Adrenal gland (tissue), 5 donors: ENCODE data around the gene OTOP1.

Source experiments
- CTCF ChIP-seq, 6 experiments: fragments of 450-650 bp in 4 of 6; fragments of 200-600 bp in 2 of 6; sonication (generic) in 1 of 6; IDR thresholded peaks; 1 replicate in 5 of 6; 2 replicates in 1 of 6; pipeline versions ENCODE4 v1.5.1 to v1.8.0; 2016 to 2021; ENCODE audit warnings: antibody characterized with exemption in 6 of 6, mild to moderate bottlenecking in 2 of 6, moderate library complexity in 1 of 6
- POLR2A ChIP-seq, 2 donors: fragments of 450-650 bp; IDR thresholded peaks; one replicate each; pipeline ENCODE4 v1.6.1; 2017; ENCODE audit warnings: antibody characterized with exemption in 2 of 2, mild to moderate bottlenecking in 2 of 2, moderate library complexity in 1 of 2
- donor health status: DM: no; HTN: no; CAD: no.

- TF ChIP-seq CTCF (IDR thresholded peaks at IDR 0.05) (no peak), POLR2A (IDR thresholded peaks at IDR 0.05) (no peak)
These were observed 22.1 kb upstream of the OTOP1 start for GRCh38 chr4:4248885-4249203.
